Measurements from ENCODE around the gene AFP.

Gene AFP

GRCh38 chr4:73415807-73416238 is 20.2 kb upstream of the AFP start:
- DNase-seq: no peak

GRCh38 chr4:73416423-73417087 is 19.5 kb upstream of the AFP start:
- no peak for DNase-seq

DNA sequence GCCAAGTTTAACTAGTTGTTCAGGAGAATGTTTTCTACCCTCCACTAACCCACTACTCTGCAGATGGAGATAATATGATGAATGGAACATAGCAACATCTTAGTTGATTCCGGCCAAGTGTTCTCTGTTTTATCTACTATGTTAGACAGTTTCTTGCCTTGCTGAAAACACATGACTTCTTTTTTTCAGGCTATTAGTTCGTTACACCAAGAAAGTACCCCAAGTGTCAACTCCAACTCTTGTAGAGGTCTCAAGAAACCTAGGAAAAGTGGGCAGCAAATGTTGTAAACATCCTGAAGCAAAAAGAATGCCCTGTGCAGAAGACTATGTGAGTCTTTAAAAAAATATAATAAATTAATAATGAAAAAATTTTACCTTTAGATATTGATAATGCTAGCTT is 18.7 kb upstream of the AFP start:
- DNase-seq: no peak

DNA sequence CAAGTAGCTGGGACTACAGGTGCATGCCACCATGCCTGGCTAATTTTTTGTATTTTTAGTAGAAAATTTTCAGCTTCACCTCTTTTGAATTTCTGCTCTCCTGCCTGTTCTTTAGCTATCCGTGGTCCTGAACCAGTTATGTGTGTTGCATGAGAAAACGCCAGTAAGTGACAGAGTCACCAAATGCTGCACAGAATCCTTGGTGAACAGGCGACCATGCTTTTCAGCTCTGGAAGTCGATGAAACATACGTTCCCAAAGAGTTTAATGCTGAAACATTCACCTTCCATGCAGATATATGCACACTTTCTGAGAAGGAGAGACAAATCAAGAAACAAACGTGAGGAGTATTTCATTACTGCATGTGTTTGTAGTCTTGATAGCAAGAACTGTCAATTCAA is 18.0 kb upstream of the AFP start:
- DNase-seq: no peak

DNA sequence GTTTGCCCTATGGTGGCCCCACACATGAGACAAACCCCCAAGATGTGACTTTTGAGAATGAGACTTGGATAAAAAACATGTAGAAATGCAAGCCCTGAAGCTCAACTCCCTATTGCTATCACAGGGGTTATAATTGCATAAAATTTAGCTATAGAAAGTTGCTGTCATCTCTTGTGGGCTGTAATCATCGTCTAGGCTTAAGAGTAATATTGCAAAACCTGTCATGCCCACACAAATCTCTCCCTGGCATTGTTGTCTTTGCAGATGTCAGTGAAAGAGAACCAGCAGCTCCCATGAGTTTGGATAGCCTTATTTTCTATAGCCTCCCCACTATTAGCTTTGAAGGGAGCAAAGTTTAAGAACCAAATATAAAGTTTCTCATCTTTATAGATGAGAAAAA is 17.3 kb upstream of the AFP start:
- DNase-seq: no peak

GRCh38 chr4:73419106-73420038 is 16.6 kb upstream of the AFP start:
- DNase-seq: no peak

DNA sequence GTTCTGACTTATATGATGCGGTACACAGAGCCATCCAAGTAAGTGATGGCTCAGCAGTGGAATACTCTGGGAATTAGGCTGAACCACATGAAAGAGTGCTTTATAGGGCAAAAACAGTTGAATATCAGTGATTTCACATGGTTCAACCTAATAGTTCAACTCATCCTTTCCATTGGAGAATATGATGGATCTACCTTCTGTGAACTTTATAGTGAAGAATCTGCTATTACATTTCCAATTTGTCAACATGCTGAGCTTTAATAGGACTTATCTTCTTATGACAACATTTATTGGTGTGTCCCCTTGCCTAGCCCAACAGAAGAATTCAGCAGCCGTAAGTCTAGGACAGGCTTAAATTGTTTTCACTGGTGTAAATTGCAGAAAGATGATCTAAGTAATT is 15.4 kb upstream of the AFP start:
- no peak for DNase-seq

DNA sequence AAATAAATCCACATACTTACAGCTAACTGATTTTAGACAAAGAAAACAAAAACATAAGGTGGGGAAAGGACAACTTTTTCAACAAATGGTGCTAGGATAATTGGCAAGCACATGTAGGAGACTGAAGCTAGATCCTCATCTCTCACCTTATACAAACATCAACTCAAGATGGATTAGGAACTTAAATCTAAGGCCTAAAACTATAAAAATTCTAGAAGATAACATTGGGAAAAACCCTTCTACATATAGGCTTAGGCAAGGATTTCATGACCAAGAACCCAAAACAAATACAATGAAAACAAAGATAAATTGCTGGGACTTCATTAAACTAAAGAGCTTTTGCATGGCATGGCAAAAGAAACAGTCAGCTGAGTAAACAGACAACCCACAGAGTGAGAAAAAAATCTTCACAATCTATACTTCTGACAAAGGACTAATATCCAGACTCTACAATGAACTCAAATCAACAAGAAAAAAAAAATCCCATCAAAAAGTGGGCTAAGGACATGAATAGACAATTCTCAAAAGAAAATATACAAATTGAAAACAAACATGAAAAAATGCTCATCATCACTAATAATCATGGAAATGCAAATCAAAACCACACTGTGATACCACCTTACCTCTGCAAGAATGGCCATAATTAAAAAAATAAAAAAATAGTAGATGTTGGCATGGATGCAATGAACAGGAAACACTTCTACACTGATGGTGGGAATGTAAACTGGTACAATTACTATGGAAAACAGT is 14.1 kb upstream of the AFP start:
- no peak for DNase-seq

DNA sequence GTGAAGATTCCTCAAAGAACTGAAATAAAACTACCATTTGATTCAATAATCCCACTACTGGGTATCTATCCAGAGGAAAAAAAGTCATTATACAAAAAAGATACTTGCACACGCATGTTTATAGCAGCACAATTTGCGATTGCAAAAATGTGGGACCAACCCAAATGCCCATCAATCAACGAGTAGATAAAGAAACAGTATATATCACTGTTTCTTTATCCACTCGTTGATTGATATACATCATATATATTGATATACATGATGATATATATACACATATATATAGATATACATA is 13.6 kb upstream of the AFP start:
- no peak for DNase-seq

- no peak for DNase-seq
These were observed 12.8 kb upstream of the AFP start for GRCh38 chr4:73423184-73423583.

DNA sequence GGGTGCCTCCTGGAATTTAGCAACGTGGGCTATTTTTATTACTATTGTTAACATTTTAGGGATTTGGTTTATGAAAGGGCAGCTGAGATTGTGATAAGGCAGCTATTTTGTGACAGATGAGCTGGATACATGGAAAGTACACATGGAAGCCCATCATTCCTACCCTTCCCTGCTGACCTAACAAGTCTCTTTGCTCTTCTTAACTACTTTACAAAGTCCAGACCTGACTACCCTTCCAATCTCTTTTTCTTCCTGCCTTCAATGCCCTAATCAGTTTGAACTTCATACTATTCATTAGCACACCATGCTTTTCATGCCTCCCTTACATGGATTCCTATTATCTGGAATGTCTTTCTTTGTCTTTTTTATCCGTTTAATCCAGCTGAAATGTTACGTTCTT is 9.4 kb upstream of the AFP start:
- no peak for DNase-seq

DNA sequence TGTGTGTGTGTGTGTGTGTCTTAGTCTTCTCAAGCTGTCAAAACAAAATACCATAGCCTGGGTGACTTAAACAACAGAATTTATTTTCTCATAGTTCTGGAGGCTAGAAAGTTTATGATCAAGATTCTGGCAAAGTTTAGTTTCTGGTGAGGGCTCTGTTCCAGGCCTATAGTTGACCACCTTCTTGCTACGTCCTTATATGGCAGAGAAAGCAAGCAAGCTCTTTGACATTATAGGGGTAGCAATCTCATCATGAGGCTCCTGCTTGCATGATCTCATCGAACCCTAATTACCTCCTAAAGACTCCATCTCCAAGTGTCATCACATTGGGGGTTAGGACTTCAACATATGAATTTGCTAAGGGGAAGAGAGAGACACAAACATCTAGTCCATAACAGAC is 6.9 kb upstream of the AFP start:
- DNase-seq: no peak

DNA sequence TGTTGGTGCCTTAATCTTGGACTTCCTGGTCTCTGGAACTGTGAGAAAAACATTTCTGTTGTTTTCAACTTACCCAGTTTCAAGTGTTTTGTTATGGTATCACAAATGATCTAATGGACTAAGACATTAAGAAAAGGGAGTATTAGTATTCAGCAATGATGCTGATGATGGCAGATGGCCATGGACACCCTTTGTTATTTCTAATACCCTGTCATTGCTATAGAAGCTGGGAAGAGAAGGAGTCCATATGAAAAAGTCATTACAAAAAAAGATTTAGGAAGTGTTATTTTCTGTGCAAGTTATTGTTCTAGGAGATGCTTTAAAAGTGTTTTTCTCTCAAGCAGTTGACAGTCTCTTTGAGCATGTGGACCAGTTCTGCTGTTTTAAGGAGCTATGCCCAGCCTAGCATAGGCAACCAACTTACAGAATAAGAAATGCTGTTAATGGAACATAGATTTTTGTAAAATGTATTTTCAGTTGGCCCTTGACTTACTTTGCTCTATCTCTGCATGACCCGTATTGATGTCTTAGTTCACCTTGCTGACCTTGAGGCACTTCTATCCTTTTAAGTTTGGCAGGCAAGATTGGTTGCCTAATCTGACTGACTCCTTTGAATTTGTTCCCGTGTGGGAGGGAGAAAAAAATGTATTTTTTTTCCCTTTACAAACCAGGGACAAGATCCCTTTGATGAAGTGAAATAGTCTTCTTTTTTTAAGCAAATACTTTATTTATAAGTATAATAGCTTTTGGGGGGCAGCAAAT is 6.0 kb upstream of the AFP start:
- DNase-seq: no peak

GRCh38 chr4:73431813-73432168 is 4.2 kb upstream of the AFP start:
- no peak for DNase-seq

- no peak for DNase-seq
These were observed 3.6 kb upstream of the AFP start for GRCh38 chr4:73432169-73433000.

- DNase-seq: no peak
These were observed 2.9 kb upstream of the AFP start for GRCh38 chr4:73433140-73433539.

- peak; percentile 2 for DNase-seq
These were observed 1.7 kb upstream of the AFP start for GRCh38 chr4:73434311-73434710.

DNA sequence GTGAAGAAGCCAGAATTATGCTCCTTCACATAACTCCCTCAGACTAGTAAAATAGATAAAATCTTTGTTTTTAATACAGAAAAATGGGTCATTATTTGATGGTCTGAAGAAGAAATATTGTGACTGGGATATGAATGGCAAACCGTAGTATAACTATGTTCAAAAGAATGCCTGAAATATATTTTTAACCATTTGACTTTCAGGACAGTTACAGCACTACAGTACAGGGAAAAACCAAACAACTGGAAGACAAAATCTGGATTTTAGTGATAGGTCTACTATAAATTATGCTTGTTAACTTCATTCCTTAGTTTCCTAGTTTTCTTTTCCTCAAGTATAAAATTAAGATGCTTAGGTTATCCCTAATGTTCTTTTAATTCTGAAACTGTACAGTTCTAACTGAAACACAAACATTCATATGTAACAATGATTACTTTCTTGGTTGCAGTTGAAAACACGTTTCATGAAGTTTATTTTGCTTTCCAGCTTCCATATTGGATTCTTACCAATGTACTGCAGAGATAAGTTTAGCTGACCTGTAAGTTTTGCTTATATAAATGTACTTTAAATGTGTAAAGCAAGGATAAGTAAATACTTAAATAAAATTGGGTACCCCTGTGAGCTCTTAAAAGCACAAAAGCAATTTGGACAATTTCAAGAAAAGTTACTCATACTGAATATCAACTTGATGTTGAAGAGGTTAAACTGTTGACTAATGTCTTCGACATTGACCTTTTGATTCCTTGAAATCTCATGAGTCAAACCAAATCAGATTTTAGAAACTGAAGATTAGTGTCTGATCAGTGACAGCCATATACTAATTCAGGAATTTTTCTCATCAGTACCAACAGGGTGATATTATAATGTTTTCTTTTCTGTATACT is 895 bp downstream of the AFP start:
- DNase-seq: no peak

DNA sequence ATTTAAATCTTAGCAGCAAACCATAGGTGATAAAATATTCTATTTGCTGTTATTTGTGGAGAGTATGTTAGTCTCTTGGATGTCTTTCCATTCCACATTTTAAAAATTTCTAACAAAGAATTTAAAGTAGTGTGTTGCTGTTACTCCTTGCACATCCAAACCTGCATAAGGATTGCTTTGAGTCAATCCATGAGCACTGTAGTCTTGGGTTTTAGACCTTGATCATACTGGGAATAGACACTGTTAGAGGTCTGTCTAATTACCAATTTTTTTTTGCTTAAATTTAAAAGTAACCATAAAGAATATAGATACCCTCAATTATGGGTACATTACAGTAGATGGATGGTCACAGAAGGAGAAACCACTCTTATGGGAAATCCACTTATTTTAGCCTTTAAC is 1.5 kb downstream of the AFP start:
- DNase-seq: no peak

GRCh38 chr4:73438048-73438447 is 2.0 kb downstream of the AFP start:
- no peak for DNase-seq

DNA sequence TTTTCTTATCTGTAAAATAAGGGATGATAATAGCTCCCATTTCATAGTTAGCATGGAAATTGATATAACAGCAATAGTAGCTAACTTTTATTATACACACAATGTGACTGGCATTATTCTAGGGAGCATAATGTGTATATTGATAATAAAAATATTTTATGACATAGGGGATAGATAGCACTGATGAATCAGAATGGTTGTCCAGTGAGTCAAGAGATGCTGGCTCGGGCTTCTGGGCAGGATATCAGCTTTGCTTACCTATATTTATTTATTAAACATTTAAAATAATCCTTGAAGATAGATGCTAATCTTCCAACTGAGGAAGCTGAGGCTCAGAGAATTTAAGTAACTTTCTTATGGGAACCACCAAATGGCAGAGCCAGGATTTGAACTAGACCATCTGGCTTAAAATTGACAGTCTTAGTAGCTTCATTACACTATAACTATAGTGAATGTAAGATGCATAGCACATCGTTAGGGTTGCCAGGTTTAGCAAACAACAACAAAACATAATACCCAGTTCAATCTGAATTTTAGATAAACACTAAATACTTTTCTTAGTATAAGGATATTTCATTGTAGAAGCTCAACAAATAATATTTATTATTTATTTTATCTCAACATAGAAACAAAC is 2.7 kb downstream of the AFP start:
- no peak for DNase-seq

Data from MV-4-11 (cell line).